GM13977 (cell line): ENCODE results near the gene REPS1.
A peak's percentile ranks its signal among the peaks of the same experiment; 100 is the strongest.

Experiments used
- DNase-seq: peaks from one replicate; pipeline ENCODE4 v3.0.0; 2012; ENCODE audit warnings: low spot score
- in situ Hi-C: fragments of 300-500 bp; cut with MboI; formaldehyde crosslinking; loops from one replicate; pipeline ENCODE4 v1.12.0; 2022; ENCODE audit warnings: low sequenced_read_pairs, low pct_unique_long_range_greater_than_20kb, mixed read lengths, inconsistent platforms; ENCODE audit not compliant: unreplicated experiment
- TF ChIP-seq, protein P1 (sequence below): IDR thresholded peaks from 2 replicates; pipeline ENCODE4 v1.5.1; 2012; ENCODE audit warnings: mild to moderate bottlenecking, control low read depth; ENCODE audit not compliant: insufficient read depth; ENCODE audit errors: extremely low read depth, missing control alignments

Gene REPS1

DNA sequence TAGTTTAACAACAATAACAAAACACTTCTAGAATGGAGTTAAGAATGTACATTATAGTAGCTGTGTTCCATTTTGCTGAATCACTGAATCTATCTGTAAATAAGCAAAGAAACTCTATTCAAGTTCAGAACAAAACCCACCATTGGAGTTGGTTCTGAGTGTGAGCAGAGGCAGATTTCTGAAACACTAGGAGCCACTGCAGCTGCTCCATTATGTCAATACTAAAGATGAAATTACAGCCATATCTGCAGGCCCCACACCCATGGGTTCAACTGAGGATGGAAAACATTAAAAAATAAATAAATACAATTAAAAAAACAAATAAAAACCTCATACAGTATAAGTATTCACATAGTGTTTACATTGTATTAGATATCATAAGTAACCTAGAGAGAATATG lies 91.0 kb downstream of the REPS1 start:
- DNase-seq = no peak
- TF ChIP-seq, protein P1, sequence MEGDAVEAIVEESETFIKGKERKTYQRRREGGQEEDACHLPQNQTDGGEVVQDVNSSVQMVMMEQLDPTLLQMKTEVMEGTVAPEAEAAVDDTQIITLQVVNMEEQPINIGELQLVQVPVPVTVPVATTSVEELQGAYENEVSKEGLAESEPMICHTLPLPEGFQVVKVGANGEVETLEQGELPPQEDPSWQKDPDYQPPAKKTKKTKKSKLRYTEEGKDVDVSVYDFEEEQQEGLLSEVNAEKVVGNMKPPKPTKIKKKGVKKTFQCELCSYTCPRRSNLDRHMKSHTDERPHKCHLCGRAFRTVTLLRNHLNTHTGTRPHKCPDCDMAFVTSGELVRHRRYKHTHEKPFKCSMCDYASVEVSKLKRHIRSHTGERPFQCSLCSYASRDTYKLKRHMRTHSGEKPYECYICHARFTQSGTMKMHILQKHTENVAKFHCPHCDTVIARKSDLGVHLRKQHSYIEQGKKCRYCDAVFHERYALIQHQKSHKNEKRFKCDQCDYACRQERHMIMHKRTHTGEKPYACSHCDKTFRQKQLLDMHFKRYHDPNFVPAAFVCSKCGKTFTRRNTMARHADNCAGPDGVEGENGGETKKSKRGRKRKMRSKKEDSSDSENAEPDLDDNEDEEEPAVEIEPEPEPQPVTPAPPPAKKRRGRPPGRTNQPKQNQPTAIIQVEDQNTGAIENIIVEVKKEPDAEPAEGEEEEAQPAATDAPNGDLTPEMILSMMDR = no peak
- in situ Hi-C loops = no loop called here

DNA sequence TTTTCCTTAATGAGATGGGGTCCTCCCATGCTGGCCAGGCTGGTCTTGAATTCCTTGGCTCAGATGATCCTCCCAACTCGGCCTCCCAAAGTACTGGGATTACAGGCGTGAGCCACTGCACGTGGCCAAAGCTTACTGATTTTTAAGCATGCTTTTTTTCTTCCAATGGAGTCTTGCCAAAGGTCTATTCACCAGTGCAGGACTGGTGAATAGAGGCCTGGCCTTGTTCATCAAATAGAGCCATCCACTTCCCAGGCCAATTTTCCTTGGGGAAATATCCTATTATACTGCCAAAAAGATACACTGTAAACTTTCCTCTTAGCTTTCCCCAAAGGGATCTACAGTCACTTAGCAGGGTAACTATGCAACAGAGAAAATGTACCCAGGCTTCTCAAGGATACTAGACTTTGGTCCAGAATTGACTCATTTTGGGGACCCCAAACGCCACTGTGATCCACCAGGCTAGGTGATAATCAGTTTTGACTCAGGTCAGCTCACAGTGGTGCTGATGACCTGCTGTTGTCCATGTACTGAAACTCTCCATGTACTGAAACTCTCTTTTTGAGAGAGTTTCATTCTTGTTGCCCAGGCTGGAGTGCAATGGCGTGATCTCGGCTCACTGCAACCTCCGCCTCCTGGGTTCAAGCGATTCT lies 91.8 kb downstream of the REPS1 start:
- DNase-seq = no peak
- in situ Hi-C loops = no loop called here
- TF ChIP-seq, protein P1 = no peak

DNA sequence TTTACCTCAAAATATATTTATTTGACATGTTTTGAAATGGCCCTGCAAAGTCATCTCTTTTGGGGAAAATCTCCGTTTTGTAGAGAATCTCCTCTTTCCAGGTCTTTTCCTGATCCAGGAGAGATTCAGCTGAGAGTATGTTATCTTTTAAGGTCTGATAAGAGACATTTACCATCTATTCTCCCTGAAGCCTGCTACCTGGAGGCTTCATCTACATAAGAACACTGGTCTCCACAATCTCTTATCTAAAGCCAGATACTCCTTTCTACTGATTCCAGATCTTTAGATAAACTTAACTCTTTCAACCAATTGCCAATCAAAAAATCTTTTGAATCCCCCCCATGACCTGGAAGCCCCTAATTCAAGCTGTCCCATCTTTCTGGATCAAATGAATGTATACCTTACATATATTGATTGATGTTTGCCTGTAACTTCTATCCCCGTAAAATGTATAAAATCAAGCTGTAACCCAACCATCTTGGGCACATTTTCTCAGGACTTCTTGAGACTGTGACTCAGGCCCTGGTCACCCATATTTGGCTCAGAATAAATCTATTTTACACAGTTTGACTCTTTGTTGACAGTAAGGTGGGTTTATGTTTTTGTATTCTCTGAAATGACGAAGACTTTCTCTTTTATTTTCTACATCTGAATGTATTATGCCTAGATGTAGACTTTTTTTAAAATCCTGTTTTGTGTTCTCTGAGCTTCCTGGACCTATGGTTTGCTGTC lies 96.6 kb downstream of the REPS1 start:
- TF ChIP-seq, protein P1 = no peak
- in situ Hi-C loops = no loop called here
- DNase-seq = no peak

DNA sequence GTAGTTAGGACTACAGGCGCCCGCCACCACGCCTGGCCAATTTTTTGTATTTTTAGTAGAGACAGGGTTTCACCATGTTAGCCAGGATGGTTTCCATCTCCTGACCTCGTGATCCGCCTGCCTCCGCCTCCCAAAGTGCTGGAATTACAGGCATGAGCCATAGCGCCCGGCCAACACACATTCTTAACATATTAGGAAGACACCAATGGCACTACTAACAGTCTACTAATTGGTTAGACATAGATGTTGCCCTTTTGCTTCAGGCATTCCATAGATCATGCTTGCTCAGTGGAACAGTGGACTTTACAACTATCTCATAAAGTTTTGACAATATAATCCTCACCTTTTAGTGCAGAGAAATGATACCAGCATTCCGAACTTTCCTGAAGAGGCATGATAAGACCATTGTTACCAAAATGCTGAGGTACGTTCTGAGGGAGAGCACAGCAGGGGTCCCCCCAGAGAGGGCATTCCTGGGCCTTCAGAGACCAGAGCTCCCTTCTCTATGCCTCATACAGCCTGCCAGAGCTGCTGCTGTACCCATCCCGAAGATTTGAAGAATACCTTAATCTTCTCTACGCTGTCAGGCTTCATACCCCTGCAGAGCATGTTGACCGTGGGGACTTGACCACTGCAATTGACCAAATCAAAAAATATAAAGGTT lies 102.8 kb downstream of the REPS1 start:
- TF ChIP-seq, protein P1 = no peak
- in situ Hi-C loops = no loop called here
- no peak for DNase-seq

DNA sequence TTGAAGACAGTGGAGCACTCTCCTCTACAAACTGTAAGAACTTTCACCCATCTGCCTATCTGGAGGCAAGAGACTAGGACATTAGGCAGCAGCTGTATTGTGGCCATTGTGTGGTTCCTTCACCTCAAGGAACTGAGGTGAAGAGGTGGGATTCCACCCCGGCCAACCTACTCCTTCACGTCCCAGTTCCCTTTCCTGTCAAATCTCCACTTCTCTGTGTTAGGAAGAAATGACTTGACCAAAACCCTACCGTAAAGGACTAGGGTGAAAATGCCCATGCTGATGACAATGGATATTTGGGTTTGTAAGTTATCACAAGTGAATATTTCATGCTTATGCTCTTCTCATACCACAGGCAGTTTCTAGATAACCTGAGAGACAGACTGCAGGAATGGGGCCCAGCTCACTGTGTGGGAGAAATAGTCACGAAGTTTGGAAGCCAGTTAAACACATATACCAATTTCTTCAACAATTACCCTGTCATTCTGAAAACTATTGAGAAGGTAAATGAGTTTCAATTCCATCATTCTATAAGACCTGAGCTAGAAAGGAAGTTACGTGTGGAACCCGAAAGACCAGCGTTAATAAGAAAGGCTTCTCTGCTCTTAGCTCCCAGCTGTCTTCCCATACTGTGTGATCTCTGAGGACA lies 105.6 kb downstream of the REPS1 start:
- peak; percentile 49 for DNase-seq
- in situ Hi-C loops = no loop called here
- TF ChIP-seq, protein P1 = no peak

DNA sequence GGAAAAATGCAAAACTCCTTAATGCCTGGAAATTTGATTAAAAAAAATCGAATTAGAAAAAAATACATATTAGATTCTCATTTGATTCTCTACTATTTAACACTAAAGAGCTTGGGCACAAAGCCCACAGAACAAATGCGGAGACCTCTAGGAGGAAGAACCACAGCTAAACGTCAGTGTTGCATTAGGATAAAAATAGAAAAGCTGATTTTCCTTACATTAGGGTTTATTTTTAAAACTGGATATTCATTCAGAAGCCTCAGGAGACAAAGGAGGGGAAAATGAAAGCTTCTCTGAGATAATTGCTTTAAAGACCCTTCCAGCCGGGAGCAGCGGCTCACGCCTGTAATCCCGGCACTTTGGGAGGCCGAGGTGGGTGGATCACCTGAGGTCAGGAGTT lies 114.9 kb downstream of the REPS1 start:
- DNase-seq = no peak
- TF ChIP-seq, protein P1 = no peak
- in situ Hi-C loops = no loop called here
